GM21447 (cell line): Measurements from ENCODE around the gene GABRG3.

Experiments used
- ATAC-seq: cut with Tn5 transposase; IDR thresholded peaks from one replicate; pipeline ENCODE4 v1.9.1; 2021; ENCODE audit not compliant: unreplicated experiment

The GABRG3 gene

GRCh38 chr15:27549746-27550145, 578.8 kb downstream of the GABRG3 start:
- no peak for ATAC-seq

- ATAC-seq = no peak
These were observed 579.7 kb downstream of the GABRG3 start for GRCh38 chr15:27550635-27551034.

DNA sequence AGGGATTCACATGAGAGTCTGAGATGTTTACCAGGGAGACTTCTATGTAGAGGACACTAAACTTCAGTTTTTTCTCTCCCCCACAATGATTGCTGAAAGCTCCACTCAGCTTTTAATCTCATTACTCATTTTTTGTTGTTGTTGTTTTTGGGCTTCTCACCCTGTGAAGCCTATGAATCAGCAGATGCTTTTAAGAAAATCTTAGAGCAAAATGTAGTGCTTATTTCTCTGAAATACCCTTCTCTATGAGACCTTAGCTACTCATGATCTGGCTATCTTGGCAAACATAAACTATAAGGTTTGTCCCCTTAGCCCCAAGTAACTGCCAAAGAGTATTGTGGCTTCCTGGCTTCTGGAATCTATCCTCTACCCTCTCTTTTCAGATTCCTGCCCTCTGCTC, 590.8 kb downstream of the GABRG3 start:
- no peak for ATAC-seq

DNA sequence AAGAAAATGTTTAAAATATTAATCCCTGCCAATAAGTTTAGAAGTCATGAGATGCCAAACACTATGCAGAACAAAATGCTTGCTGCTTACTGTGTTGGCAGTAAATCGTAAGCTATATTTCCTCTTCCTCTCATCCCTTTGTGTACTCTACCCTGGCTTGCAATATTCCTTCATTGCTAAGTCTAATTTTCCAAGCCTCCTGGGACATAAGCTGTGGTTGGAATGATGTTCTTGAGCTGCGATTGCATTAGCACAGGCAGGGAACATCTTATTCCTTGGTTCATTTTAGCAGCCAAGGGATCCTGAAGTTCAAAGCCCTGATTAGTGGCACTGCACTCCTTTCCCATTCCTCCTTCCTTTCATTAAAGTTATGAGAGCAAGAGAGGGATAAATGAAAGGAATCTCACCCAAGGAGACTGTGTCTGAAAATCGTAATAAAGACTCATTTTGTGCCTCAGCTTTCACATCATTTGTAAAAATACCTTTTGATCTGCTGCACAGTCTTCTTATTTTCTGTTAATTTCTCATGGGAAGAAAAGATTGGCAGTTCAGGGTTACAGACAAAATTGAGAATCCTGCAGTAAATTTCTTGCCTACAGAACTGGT, 592.9 kb downstream of the GABRG3 start:
- no peak for ATAC-seq

- ATAC-seq = no peak
These were observed 593.7 kb downstream of the GABRG3 start for GRCh38 chr15:27564656-27565055.

GRCh38 chr15:27570746-27571145, 599.8 kb downstream of the GABRG3 start:
- ATAC-seq = no peak

- no peak for ATAC-seq
These were observed 603.0 kb downstream of the GABRG3 start for GRCh38 chr15:27573805-27574485.

- no peak for ATAC-seq
These were observed 603.6 kb downstream of the GABRG3 start for GRCh38 chr15:27574541-27575054.

GRCh38 chr15:27575521-27575920, 604.5 kb downstream of the GABRG3 start:
- no peak for ATAC-seq

DNA sequence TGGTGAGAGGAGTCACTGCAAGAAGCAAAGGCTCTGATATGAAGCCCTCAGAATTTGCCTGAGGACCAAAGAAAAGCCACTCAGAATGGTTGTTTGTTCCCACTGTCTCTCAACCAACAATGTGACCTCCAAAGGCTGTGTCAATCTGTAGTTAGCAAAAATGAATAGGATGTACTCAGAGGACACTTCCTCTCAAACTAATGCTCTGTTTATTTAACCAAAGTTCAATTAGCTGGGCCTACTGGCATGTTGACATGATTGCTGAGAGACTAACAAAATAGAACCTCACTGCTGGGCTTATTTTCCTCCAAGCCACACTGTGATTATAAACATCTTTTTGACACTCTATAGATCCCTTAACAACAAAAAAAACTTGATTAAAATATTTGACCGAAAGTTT, 605.6 kb downstream of the GABRG3 start:
- ATAC-seq = no peak

GRCh38 chr15:27579738-27580137, 608.8 kb downstream of the GABRG3 start:
- no peak for ATAC-seq

- no peak for ATAC-seq
These were observed 611.9 kb downstream of the GABRG3 start for GRCh38 chr15:27582726-27583410.

DNA sequence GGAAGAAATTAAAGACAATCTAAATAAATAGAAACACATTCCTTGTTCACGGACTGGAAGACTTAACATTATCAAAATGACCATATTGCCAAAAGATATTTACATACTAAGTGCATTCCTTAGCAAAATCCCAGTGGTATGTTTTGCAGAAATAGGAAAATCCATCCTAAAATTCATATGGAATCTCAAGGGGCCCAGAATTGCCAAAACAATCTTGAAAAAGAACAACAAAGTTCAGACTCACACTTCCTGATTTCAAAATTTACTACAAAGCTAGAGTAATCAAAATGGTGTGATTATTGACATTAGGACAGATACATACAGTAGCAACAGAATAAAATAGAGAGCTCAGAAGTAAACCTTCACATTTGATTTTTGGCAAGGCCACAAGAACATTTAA, 612.7 kb downstream of the GABRG3 start:
- no peak for ATAC-seq

DNA sequence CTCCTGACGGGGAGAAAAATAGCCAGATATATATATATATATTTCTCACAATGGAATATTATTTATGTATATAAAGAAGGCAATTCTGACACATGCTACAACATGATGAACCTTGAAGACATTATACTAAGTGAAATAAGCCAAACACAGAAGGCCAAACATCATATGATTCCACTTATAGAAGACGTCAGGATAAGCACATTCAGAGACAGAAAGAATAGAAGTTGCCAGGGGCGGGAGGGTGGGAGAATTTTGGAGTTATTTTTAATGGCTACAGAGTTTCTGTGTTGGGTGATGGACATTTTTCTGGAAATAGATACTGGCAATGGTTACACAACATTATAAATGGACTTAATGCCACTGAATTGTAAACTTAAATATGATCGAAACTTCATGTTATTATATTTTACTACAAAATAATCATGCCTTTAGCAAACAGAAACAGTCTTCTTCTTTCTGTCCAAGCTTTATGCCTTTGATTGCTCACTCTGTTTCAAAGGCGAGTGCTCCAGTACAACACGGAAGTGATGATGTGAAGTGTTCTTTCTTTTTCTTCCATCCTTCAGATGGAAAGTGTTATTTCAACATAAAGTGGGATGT, 614.2 kb downstream of the GABRG3 start:
- ATAC-seq = no peak

DNA sequence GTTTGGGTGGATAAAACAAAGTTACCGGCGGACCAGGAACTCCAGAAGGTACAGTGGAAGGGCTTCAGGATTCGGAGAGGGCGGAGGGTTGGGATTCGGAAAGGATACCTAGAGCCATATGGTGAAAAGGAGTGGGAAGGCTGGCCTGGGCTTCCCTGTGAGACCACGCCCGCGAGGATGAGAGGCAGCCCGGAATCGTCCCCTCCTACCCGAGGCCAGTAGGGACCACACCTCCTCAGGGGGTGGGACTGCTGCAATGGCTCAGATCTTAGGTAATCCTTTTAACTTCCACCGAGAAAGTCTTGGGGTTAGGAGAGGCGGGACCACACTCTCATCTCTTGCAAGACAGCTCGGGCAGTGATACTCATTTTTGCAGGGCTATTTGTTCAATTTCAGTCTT, 616.8 kb downstream of the GABRG3 start:
- ATAC-seq = no peak

GRCh38 chr15:27589260-27589659, 618.3 kb downstream of the GABRG3 start:
- no peak for ATAC-seq

- no peak for ATAC-seq
These were observed 618.8 kb downstream of the GABRG3 start for GRCh38 chr15:27589782-27590181.
